Ramos (cell line): ENCODE data around the gene KLHL42.
"Not testable (repeated sequence)": the region's sequence is repeated elsewhere in the genome, so short reads cannot be mapped to it uniquely, and the experiment has no call there.

Experiments used
- in situ Hi-C: fragments of 300-500 bp; cut with MboI; formaldehyde crosslinking; loops from one replicate; pipeline ENCODE4 v1.14.3; 2022; ENCODE audit warnings: low sequenced_read_pairs; ENCODE audit not compliant: unreplicated experiment

The KLHL42 gene, protein sequence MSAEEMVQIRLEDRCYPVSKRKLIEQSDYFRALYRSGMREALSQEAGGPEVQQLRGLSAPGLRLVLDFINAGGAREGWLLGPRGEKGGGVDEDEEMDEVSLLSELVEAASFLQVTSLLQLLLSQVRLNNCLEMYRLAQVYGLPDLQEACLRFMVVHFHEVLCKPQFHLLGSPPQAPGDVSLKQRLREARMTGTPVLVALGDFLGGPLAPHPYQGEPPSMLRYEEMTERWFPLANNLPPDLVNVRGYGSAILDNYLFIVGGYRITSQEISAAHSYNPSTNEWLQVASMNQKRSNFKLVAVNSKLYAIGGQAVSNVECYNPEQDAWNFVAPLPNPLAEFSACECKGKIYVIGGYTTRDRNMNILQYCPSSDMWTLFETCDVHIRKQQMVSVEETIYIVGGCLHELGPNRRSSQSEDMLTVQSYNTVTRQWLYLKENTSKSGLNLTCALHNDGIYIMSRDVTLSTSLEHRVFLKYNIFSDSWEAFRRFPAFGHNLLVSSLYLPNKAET

GRCh38 chr12:27779920-27780611, at the start of gene KLHL42, which contains the start of gene MANSC4:
Gene KLHL42 (plus strand): TSS chr12:27780233. CDS start chr12:27780331, 98 bp downstream.
Gene MANSC4 (minus strand): TSS chr12:27780236. CDS start chr12:27771276, 8,960 bp downstream.
- in situ Hi-C loops: no loop called here

DNA sequence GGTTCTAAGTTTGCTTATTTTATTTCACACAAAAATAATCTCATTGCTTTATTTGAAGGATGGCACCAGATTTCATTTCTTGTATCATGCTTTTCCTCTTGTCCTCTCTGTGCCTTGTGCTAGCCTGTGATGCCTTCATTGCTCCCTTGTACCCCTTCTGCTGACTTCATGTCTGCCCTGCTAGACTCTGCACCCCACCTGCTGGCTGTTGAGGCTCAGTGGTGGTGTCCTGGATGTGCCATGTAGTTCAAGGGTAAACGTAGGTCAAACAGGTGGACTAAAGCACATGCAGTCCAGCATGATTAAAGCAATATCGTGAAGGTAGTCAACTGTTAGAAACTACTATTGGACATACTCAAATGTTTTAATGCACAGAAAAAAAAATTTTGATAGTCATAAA, 47.8 kb upstream of the KLHL42 start:
- in situ Hi-C loops: loop anchor here (10.0 kb wide), 1 partner anchor 213 kb away; no protein-coding TSS in a partner anchor

DNA sequence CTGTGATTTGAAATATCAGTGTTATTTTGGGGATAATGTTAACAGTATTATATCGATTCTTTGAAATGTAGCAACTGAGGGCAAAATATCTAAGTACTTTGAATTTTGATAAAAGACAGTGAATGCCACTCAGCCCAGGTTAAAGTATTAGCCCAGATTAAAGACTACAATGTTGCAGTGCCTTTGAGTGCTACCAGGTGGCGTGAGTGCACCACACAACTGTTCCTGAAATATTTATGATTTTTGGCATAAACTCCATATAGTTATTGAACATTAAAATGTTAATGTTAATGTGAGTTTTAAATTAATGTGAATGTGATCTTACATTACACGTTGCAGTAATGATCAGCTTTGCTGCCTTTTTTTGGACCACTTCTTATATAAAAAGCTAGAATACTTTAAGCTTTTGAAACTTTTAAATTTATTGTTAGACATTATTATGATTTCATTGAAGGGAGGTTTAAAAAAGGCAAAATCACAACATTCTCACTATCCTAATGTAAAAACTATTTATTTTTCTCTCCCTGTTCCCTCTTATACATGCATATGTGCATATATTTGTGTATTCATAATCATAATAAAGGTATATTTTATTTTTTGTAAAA, 46.9 kb upstream of the KLHL42 start:
- in situ Hi-C loops: loop anchor here (10.0 kb wide), 1 partner anchor 212 kb away; no protein-coding TSS in a partner anchor

DNA sequence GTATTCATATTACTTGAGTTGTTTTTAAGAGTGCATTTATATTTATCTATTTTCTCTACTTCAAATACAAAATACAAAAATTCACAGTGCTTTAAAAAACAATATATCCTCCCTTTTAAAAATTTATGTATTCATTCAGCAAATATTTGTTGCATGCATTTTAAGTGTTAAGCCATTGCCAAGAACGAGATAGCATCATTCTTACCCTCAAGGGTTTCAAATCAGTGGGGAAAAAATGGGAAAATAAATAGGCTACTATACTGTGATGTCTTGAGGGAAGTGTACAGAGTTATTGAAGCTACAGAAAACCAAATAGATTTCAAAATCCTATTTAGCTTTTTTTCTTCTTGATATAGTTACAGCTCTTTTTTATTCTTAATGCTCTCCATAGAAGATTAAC, 46.2 kb upstream of the KLHL42 start:
- in situ Hi-C loops: loop anchor here (10.0 kb wide), 1 partner anchor 211 kb away; no protein-coding TSS in a partner anchor

DNA sequence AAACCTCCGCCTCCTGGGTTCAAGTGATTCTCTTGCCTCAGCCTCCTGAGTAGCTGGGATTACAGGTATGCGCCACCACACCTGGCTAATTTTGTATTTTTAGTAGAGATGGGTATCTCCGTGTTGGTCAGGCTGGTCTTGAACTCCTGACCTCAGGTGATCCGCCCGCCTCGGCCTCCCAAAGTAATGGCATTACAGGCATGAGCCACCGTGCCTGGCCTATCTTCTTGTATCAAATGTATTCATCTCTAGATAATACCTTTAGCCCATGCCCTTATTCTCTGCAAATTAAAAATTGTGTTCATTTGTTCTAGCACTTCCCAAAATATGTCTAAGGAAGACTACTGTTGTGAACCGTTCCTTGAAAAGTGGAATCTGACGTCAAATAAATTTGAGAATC, 45.7 kb upstream of the KLHL42 start:
- in situ Hi-C loops: loop anchor here (10.0 kb wide), 1 partner anchor 210 kb away; no protein-coding TSS in a partner anchor

DNA sequence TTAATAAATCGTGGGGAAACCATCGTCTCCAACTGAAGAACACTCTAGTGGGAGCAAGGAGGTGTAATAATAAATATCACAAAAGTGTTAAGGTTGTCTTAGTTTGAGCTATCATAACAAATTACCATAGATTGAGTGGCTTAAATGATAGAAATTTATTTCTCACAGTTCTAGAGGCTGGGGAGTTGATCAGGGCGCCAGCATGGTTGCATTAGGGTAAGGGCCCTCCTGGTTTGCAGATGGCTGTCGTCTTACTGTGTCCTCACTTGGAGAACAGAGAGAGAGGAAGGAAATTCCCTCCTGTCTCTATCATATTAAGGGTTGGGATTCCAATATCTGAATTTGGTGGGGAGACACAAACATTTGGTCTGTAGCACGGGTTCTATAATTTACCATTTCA, 36.4 kb upstream of the KLHL42 start:
- in situ Hi-C loops: no loop called here

- in situ Hi-C loops: not testable (repeated sequence)
Measured at GRCh38 chr12:27745734-27746133, 34.3 kb upstream of the KLHL42 start.

GRCh38 chr12:27747111-27747820, 32.8 kb upstream of the KLHL42 start:
- in situ Hi-C loops: no loop called here

DNA sequence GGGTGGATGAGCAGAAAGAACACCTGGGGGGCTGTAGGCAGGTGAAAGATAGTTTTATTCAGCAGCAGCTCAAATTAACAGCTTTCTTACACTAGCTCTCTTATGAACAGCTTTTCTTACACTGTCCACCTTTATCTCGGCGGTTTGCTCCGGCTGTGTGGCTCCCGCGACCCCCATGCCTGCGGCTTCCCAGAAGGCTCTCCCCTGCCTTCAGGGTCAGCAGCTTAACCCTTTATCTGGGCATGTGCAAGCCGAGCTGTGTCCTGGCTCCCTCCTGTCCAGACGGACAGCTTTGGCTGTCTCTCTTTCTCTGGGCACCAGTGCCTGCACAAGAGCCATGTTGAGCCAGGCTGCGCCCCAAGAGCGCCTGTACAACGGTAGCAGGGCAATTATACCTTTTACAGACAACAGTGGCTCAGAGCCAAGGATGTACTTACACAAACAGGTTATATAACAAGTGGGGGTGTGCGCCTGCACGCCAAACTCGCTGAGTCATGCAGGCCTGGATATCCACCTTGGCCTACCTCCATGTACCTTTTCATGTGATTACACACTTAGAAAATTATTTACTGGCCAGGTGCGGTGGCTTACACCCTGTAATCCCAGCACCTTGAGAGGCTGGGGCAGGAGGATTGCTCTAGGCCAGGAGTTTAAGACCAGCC, 28.5 kb upstream of the KLHL42 start:
- in situ Hi-C loops: no loop called here

DNA sequence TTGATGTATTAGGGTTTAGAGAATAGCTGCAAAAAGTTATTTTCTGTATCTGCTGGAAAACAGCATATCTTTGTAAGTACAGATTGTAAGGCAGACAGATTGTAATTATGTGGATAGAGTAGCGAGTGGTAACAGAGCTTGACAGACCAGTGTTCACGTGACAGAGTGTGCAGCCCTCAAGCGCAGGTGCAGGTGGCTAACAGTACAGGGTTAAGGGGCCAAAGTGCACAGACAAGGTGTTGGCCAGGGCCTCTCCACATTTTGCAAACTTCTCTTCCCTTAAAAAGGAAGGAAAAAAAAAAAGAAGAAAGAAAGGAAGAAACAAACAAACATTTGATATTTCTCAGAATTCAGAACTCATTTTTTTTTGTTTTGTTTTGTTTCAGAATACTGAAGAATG, 25.2 kb upstream of the KLHL42 start:
- in situ Hi-C loops: no loop called here

GRCh38 chr12:27756670-27757195, 23.3 kb upstream of the KLHL42 start:
- in situ Hi-C loops: no loop called here

DNA sequence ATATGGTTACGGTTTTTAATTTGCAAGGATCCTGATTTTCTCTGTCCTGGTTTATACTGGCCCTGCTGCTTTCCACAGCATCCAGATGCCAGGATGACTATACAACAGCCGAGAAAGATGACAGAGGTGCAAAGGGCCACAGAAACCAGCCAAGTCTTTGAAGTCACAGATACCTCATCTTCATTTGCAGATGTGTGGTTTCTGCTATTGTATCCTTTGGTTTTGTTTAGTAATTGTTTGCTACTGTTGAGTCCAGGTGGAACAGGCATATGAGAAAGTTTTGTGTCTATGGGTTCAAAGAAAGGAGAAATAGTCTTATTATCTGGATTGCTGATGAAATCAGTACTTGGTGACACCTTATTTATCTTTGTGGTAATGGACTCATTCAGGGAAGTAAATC, 17.3 kb upstream of the KLHL42 start:
- in situ Hi-C loops: no loop called here

GRCh38 chr12:27766587-27766986, 13.4 kb upstream of the KLHL42 start:
- in situ Hi-C loops: no loop called here

DNA sequence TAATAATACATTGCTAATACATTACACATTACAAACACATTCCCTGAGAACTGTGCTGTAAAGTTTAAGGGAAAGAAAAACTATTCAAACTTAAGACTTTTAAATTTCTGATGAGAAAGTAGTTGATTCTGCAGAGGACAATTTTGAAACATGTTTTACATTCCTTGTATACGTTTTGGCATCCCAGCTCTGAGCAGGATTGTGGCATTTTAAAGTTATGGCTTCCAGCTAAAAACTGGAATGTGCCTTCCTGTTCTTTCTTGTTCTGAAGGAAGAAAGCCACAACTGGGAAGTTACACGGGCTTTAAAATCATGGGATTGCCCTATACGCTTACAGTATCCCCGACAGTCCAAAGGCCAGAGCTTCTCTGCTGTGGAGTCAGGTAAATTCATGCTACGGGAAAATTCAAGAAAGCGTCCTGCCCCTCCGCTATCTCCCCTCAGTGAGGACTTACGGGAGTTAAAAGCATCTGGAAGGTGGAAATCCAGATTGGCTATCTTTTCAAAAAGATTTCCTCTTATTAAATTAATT, 10.8 kb upstream of the KLHL42 start:
- in situ Hi-C loops: no loop called here

GRCh38 chr12:27771481-27772327, 8.3 kb upstream of the KLHL42 start:
- in situ Hi-C loops: no loop called here

- in situ Hi-C loops: no loop called here
Measured at GRCh38 chr12:27772328-27773049, 7.5 kb upstream of the KLHL42 start.

- in situ Hi-C loops: no loop called here
Measured at GRCh38 chr12:27777141-27777540, 2.9 kb upstream of the KLHL42 start.
